Measurements from ENCODE around the gene SFSWAP. TPM values are rescaled to one million over a fixed set of nuclear protein-coding genes. Genes with fewer than 3 reads are reported as not detected.

Gene SFSWAP
- total and polyA plus RNA-seq, 2 of the 13 experiments (the other 11 are each of a cell fraction or from before 2014, with no cell fraction given), result 17.1 to 27.7 TPM

GRCh38 chr12:131797588-131797934 lies 86.7 kb downstream of the SFSWAP start (continued):
- TF ChIP-seq ZNF782 (CRISPR knock-in tag; IDR thresholded peaks at IDR 0.05; ENCODE audit: borderline replicate concordance) (no peak), ISL2 (CRISPR knock-in tag; IDR thresholded peaks at IDR 0.05) (no peak)

GRCh38 chr12:131799195-131799594 lies 88.3 kb downstream of the SFSWAP start:
- POLR2A ChIA-PET, result no interaction called here
- H3K9me3 ChIP-seq (ENCODE audit: low read length), result no peaks in the 10 kb centered on the region
- intact Hi-C loops (cut with micrococcal nuclease; ENCODE audit: unreplicated experiment) (no loop called here), in situ Hi-C loops (cut with HindIII; ENCODE audit: extremely low pct_ligation_motif_present, low pct_unique_long_range_greater_than_20kb) (no loop called here)
- no peak overlapping the region for H2AFZ ChIP-seq (ENCODE audit: low read length)
- no peaks in the 10 kb centered on the region for H3K4me1 ChIP-seq (ENCODE audit: insufficient read depth, low read length)
- H4K20me1 ChIP-seq (ENCODE audit: insufficient read depth, low read length), result no peaks in the 10 kb centered on the region
- no peak overlapping the region for H3K4me2 ChIP-seq (ENCODE audit: low read depth, low read length)
- H3K36me3 ChIP-seq (replicated peaks in 1 of 2; ENCODE audit: control insufficient read depth in 1 of 2, insufficient read depth in 2 of 2, low read length in 2 of 2), result peaks cover 16 to 32% of the 10 kb centered on the region in 2 experiments; a peak in 4 of 5 replicates
- ATAC-seq (no peak), DNase-seq (ENCODE audit: low spot score) (no peak), FAIRE-seq (no peak)
- CTCF ChIA-PET (ENCODE audit: low intra/inter-chr PET ratio, low total read pairs), result no interaction called here
- no peaks in the 10 kb centered on the region for H3K27me3 ChIP-seq (ENCODE audit: control insufficient read depth in 1 of 2, insufficient read depth in 2 of 2, low read length in 2 of 2)
- no peak overlapping the region for H3K27ac ChIP-seq (ENCODE audit: extremely low read length, insufficient read depth, low read length)
- H3K4me3 ChIP-seq (replicated peaks in 1 of 3; ENCODE audit: insufficient read depth in 1 of 3, low read depth in 2 of 3, low read length in 3 of 3), result no peak overlapping the region
- TF ChIP-seq TGIF2 (CRISPR knock-in tag; IDR thresholded peaks at IDR 0.05) (no peak), ZNF577 (CRISPR knock-in tag; IDR thresholded peaks at IDR 0.05; ENCODE audit: borderline replicate concordance, low read depth) (no peak), ZNF501 (CRISPR knock-in tag; IDR thresholded peaks at IDR 0.05) (no peak), ZNF234 (CRISPR knock-in tag; conservative IDR thresholded peaks at IDR 0.05) (no peak), ARID5B (CRISPR knock-in tag; IDR thresholded peaks at IDR 0.05) (no peak)
- 97% methylated on average over 21 of the region's 21 CpGs for whole genome bisulfite sequencing (ENCODE audit: low lambda C conversion rate)
- H3K9ac ChIP-seq (ENCODE audit: insufficient read depth, low read depth, low read length), result no peak overlapping the region
- no peaks in the 10 kb centered on the region for H3K79me2 ChIP-seq (ENCODE audit: insufficient read depth, low read length)
- no TSS peak for BruUV-seq (replicated peaks)
